HUES48 (cell line): ENCODE data around the gene ZNF384.

Source experiments
- H3K27ac ChIP-seq: one replicate; pipeline ENCODE4 v1.7.0; 2013; ENCODE audit warnings: low read depth, low read length, inconsistent platforms
- H3K27me3 ChIP-seq: 2 replicates; pipeline ENCODE4 v1.6.1; 2013; ENCODE audit warnings: mild to moderate bottlenecking, low read length; ENCODE audit not compliant: control insufficient read depth, insufficient read depth
- H3K36me3 ChIP-seq: 2 replicates; pipeline ENCODE4 v1.6.1; 2013; ENCODE audit warnings: low read length; ENCODE audit not compliant: control insufficient read depth, insufficient read depth
- H3K4me1 ChIP-seq: 2 replicates; pipeline ENCODE4 v1.6.1; 2013; ENCODE audit warnings: mild to moderate bottlenecking, low read length; ENCODE audit not compliant: control insufficient read depth, insufficient read depth
- H3K4me3 ChIP-seq: 2 replicates; pipeline ENCODE4 v1.5.1; 2013; ENCODE audit warnings: mild to moderate bottlenecking, low read depth, low read length
- H3K9ac ChIP-seq: 2 replicates; pipeline ENCODE4 v1.6.1; 2013; ENCODE audit warnings: mild to moderate bottlenecking, low read depth, low read length, moderate library complexity
- H3K9me3 ChIP-seq: 2 replicates; pipeline ENCODE4 v1.6.1; 2013; ENCODE audit warnings: low read length; ENCODE audit not compliant: control insufficient read depth, insufficient read depth

Gene ZNF384

GRCh38 chr12:6618483-6619225 is 70.5 kb downstream of the ZNF384 start:
- Histone ChIP-seq H3K27ac (no peak overlapping the region), H3K4me3 (no peak overlapping the region), H3K4me1 (peaks cover 7% of the 10 kb centered on the region), H3K9me3 (no peaks in the 10 kb centered on the region), H3K9ac (no peak overlapping the region), H3K27me3 (peaks cover 25% of the 10 kb centered on the region), H3K36me3 (no peaks in the 10 kb centered on the region)
